Tibial nerve (tissue), 4 donors: ENCODE measurements around the gene CAPN8. TPM values are rescaled to one million over a fixed set of nuclear protein-coding genes. Genes with fewer than 3 reads are reported as not detected.
A peak's percentile ranks its signal among the peaks of the same experiment; 100 is the strongest.

Source experiments
- DNase-seq, 2 donors: peaks; one replicate each; pipeline ENCODE4 v3.0.0-alpha.2; 2019; ENCODE audit warnings: low spot score in 2 of 2
- H3K27ac ChIP-seq, 4 donors: fragments of 200-600 bp; sonication (generic) in 3 of 4; one replicate each; pipeline ENCODE4 v1.5.1; 2017 to 2019; ENCODE audit warnings: mild to moderate bottlenecking in 1 of 4
- H3K27me3 ChIP-seq, 2 donors: fragments of 200-600 bp; sonication (generic) in 1 of 2; one replicate each; pipeline versions ENCODE4 v1.5.1 to v1.6.0; 2017 to 2019
- H3K36me3 ChIP-seq, 3 donors: fragments of 200-600 bp; sonication (generic); one replicate each; pipeline ENCODE4 v1.5.1; 2018 to 2019
- H3K4me1 ChIP-seq, 4 donors: fragments of 200-600 bp; sonication (generic) in 3 of 4; one replicate each; pipeline ENCODE4 v1.5.1; 2017 to 2019
- H3K4me3 ChIP-seq, 4 donors: fragments of 200-600 bp; sonication (generic) in 3 of 4; one replicate each; pipeline ENCODE4 v1.5.1; 2017 to 2019; ENCODE audit warnings: mild to moderate bottlenecking in 1 of 4, moderate library complexity in 1 of 4
- H3K9me3 ChIP-seq, 4 donors: fragments of 200-600 bp; sonication (generic) in 3 of 4; one replicate each; pipeline ENCODE4 v1.5.1; 2017 to 2019
- EP300 ChIP-seq, 2 donors: sonication (generic); formaldehyde crosslinking; IDR thresholded peaks; one replicate each; pipeline ENCODE4 v1.6.1; 2017; ENCODE audit warnings: antibody characterized with exemption in 2 of 2, mild to moderate bottlenecking in 1 of 2
- POLR2A ChIP-seq, 2 donors: fragments of 450-650 bp; IDR thresholded peaks; one replicate each; pipeline ENCODE4 v1.6.1; 2017; ENCODE audit warnings: antibody characterized with exemption in 2 of 2, mild to moderate bottlenecking in 2 of 2, moderate library complexity in 2 of 2
- WGBS, 2 donors: methylation state at CpG; one replicate each; pipeline ENCODE4 v1.1.5; 2018; 5-methylcytosine and 5-hydroxymethylcytosine counted together
- total RNA-seq, 4 donors: library from RNA; depleted of rRNA; stranded (reverse); fragments of >200 nt; gene quantifications; one replicate each; pipeline ENCODE4 v1.1.0, GENCODE V29; 2016
- TF ChIP-seq, protein P1 (sequence below), 5 experiments: fragments of 200-600 bp in 3 of 5; fragments of 450-650 bp in 2 of 5; sonication (generic) in 3 of 5; IDR thresholded peaks; one replicate each; pipeline ENCODE4 v1.5.1; 2016 to 2019; ENCODE audit warnings: antibody characterized with exemption in 5 of 5, mild to moderate bottlenecking in 3 of 5, moderate library complexity in 2 of 5

CAPN8 gene
- total RNA-seq, 4 donors from 2014 or later, result not detected

- Histone ChIP-seq H3K4me1 (no peaks in the 10 kb centered on the region), H3K4me3 (no peak overlapping the region), H3K27me3 (no peaks in the 10 kb centered on the region), H3K9me3 (no peaks in the 10 kb centered on the region), H3K36me3 (no peaks in the 10 kb centered on the region), H3K27ac (no peak overlapping the region)
- 83 to 91% methylated on average over 3 of the region's 3 CpGs for WGBS, 2 donors
- no peak for DNase-seq
- TF ChIP-seq, protein P1, sequence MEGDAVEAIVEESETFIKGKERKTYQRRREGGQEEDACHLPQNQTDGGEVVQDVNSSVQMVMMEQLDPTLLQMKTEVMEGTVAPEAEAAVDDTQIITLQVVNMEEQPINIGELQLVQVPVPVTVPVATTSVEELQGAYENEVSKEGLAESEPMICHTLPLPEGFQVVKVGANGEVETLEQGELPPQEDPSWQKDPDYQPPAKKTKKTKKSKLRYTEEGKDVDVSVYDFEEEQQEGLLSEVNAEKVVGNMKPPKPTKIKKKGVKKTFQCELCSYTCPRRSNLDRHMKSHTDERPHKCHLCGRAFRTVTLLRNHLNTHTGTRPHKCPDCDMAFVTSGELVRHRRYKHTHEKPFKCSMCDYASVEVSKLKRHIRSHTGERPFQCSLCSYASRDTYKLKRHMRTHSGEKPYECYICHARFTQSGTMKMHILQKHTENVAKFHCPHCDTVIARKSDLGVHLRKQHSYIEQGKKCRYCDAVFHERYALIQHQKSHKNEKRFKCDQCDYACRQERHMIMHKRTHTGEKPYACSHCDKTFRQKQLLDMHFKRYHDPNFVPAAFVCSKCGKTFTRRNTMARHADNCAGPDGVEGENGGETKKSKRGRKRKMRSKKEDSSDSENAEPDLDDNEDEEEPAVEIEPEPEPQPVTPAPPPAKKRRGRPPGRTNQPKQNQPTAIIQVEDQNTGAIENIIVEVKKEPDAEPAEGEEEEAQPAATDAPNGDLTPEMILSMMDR (IDR thresholded peaks at IDR 0.05), result no peak
- TF ChIP-seq POLR2A (IDR thresholded peaks at IDR 0.05), result no peak
- TF ChIP-seq EP300 (IDR thresholded peaks at IDR 0.05), result no peak
Measured at GRCh38 chr1:223534677-223535076, 130.8 kb downstream of the CAPN8 start.

DNA sequence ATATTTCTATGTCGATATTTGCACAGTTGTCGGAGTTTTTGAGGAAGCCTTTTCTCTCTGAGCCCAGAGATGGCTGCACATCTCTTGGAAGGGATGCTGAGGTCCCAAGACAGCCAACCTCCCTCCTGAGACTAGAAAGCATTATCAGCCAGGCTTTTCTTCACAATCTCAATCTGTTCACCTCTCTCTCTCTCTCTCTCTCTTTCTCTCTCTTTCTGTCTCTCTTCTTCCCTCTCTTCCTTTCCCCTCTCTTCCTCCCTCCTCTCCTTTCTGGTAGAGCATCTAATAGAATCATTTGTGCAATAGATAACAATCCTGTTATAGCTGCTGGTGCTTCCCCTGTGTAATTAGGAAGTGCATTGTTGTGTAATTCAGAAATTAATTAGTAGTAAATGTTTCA lies 131.8 kb downstream of the CAPN8 start:
- H3K4me3 ChIP-seq, result no peak overlapping the region
- DNase-seq, result no peak
- WGBS, 2 donors, result 52 to 75% methylated on average over 2 of the region's 2 CpGs
- H3K36me3 ChIP-seq, result no peaks in the 10 kb centered on the region
- TF ChIP-seq, protein P1 (IDR thresholded peaks at IDR 0.05), result no peak
- TF ChIP-seq EP300 (IDR thresholded peaks at IDR 0.05), result no peak
- no peak for TF ChIP-seq POLR2A (IDR thresholded peaks at IDR 0.05)
- H3K4me1 ChIP-seq, result no peaks in the 10 kb centered on the region
- H3K27ac ChIP-seq, result no peak overlapping the region
- H3K27me3 ChIP-seq, result no peaks in the 10 kb centered on the region
- H3K9me3 ChIP-seq, result no peaks in the 10 kb centered on the region

- WGBS, 2 donors, result 52 to 54% methylated on average over 11 of the region's 11 CpGs
- peak in 1 of 2 donors; percentile 27 for DNase-seq
- TF ChIP-seq, protein P1 (IDR thresholded peaks at IDR 0.05), result peak in 3 of 5 experiments; percentile 11 to 24 (median 11)
- no peak for TF ChIP-seq EP300 (IDR thresholded peaks at IDR 0.05)
Measured at GRCh38 chr1:223531742-223532341, 133.7 kb downstream of the CAPN8 start.

DNA sequence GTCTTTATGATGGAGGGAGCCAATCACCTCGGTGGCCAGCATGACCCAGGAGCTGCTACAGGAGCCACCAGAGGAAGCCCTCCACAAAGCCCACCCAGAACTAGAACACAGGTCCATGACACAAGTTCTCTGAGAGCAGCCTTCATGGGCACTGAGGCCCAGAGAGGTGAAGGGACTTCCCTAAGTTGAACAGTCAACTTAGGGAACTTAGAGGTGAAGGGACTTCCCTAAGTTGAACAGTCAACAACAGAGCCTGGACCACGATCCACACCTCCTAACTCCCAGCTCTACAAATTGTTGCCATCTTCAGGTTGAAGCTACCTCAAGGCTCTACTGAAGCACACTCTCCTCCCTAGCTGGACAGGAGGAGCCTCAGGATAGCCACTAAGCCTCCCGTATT lies 139.5 kb downstream of the CAPN8 start:
- Histone ChIP-seq H3K27ac (no peak overlapping the region), H3K4me1 (no peaks in the 10 kb centered on the region), H3K27me3 (no peaks in the 10 kb centered on the region), H3K9me3 (peaks cover 0 to 9% (median 0%) of the 10 kb centered on the region in 4 donors), H3K4me3 (no peak overlapping the region), H3K36me3 (no peaks in the 10 kb centered on the region)
- DNase-seq, result no peak
- 65 to 76% methylated on average over 3 of the region's 3 CpGs for WGBS, 2 donors
- TF ChIP-seq, protein P1 (IDR thresholded peaks at IDR 0.05), result no peak
- TF ChIP-seq POLR2A (IDR thresholded peaks at IDR 0.05) (no peak), EP300 (IDR thresholded peaks at IDR 0.05) (no peak)

More at GRCh38 chr1:223531742-223532341, 133.7 kb downstream of the CAPN8 start:
- Histone ChIP-seq H3K36me3 (no peaks in the 10 kb centered on the region), H3K27ac (no peak overlapping the region), H3K27me3 (no peaks in the 10 kb centered on the region), H3K4me3 (no peak overlapping the region), H3K4me1 (no peaks in the 10 kb centered on the region), H3K9me3 (peaks cover 0 to 9% (median 0%) of the 10 kb centered on the region in 4 donors)

DNA sequence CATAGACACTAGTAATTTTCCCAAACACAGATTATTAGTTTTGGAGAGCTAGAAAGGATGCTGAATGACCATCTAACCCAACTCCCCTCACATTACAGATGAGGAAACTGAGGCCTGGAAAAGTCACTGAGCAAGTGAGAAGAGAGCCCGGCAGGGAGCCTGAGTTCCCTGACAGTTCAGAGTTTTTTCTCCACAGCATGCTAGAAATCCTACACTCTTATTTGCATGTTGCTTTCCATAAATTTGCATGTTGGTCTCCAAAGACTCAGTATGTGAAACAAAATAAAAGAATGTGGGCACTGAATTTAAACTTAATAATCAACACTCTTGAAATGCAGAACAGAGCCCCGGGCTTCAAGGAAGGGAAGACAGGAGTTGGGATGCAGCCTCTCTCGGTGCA lies 140.0 kb downstream of the CAPN8 start:
- Histone ChIP-seq H3K9me3 (peaks cover 0 to 9% (median 0%) of the 10 kb centered on the region in 4 donors), H3K4me3 (no peak overlapping the region), H3K27ac (no peak overlapping the region), H3K36me3 (no peaks in the 10 kb centered on the region), H3K4me1 (no peaks in the 10 kb centered on the region), H3K27me3 (no peaks in the 10 kb centered on the region)
- no peak for DNase-seq
- 62 to 79% methylated on average over 3 of the region's 3 CpGs for WGBS, 2 donors
- TF ChIP-seq, protein P1 (IDR thresholded peaks at IDR 0.05), result no peak
- TF ChIP-seq POLR2A (IDR thresholded peaks at IDR 0.05) (no peak), EP300 (IDR thresholded peaks at IDR 0.05) (no peak)
